Measurements from ENCODE around the gene ANTXR1.

GRCh38 chr2:69291721-69292120, 278.7 kb downstream of the ANTXR1 start:
- no peak for TF ChIP-seq CTCF (conservative IDR thresholded peaks at IDR 0.05; ENCODE audit: low read depth, low read length)
- no peak for TF ChIP-seq EZH2 (IDR thresholded peaks at IDR 0.05; ENCODE audit: borderline replicate concordance, low read depth, low read length, poor library complexity, severe bottlenecking)

Data from A673 (cell line).